ENCODE results near the gene F12. TPM values are rescaled to one million over a fixed set of nuclear protein-coding genes. Genes with fewer than 3 reads are reported as not detected.

The F12 gene
- total RNA-seq, 1 experiment from 2014 or later, result 30.0 TPM

- POLR2A ChIA-PET, result no interaction called here
Measured at GRCh38 chr5:177387405-177387804, 22.0 kb downstream of the F12 start.

More at GRCh38 chr5:177387405-177387804, 22.0 kb downstream of the F12 start:
- no peak overlapping the region for H2AFZ ChIP-seq (ENCODE audit: low read depth, low read length, poor library complexity, severe bottlenecking)
- ChIA-PET CTCF (interaction anchor here (1.4 kb wide), 1 partner anchor 15 kb away, joined by 3 read pairs; no protein-coding TSS in a partner anchor), RAD21 (ENCODE audit: low non-redundant PET in 1 of 2, low total read pairs in 2 of 2, uncharacterized antibody in 2 of 2, unreplicated experiment in 2 of 2) (no interaction called here)
- no peak overlapping the region for H3K27ac ChIP-seq (ENCODE audit: low read depth, low read length)
- H3K27me3 ChIP-seq (ENCODE audit: insufficient read depth, low read length), result no peaks in the 10 kb centered on the region
- no peaks in the 10 kb centered on the region for H3K36me3 ChIP-seq (ENCODE audit: control insufficient read depth in 1 of 2, insufficient read depth in 2 of 2, low read length in 2 of 2)
- no peaks in the 10 kb centered on the region for H3K9me3 ChIP-seq (ENCODE audit: control insufficient read depth in 1 of 2, insufficient read depth in 1 of 2, low read depth in 1 of 2, low read length in 2 of 2)
- DNase-seq (ENCODE audit: low read depth, low spot score) (no peak), ATAC-seq (no peak)
- H3K4me1 ChIP-seq (ENCODE audit: control insufficient read depth in 1 of 2, insufficient read depth in 2 of 2, low read length in 2 of 2), result peaks cover 25 to 49% of the 10 kb centered on the region in 2 experiments
- no peaks in the 10 kb centered on the region for H3K79me2 ChIP-seq (ENCODE audit: insufficient read depth, low read length)
- H4K20me1 ChIP-seq (ENCODE audit: insufficient read depth), result no peaks in the 10 kb centered on the region
- no peaks in the 10 kb centered on the region for H3K9me2 ChIP-seq (ENCODE audit: insufficient read depth)
- H3K4me3 ChIP-seq (replicated peaks in 1 of 2; ENCODE audit: low read depth in 1 of 2, low read length in 2 of 2), result no peak overlapping the region
- H3K9ac ChIP-seq (ENCODE audit: low read length), result no peak overlapping the region
- no TSS peak for BruUV-seq (replicated peaks)
- intact Hi-C loops (cut with micrococcal nuclease), result loop anchor here (5.0 kb wide), 1 partner anchor 70 kb away; no protein-coding TSS in a partner anchor
- H3K4me2 ChIP-seq (ENCODE audit: low read length), result no peak overlapping the region
- TF ChIP-seq MAX (IDR thresholded peaks at IDR 0.05) (no peak), EZH2 (IDR thresholded peaks at IDR 0.05) (no peak), FOSL1 (IDR thresholded peaks at IDR 0.05; ENCODE audit: low read depth) (no peak), REST (IDR thresholded peaks at IDR 0.05; ENCODE audit: low read depth) (no peak), SRF (IDR thresholded peaks at IDR 0.05; ENCODE audit: low read depth) (no peak), YY1 (IDR thresholded peaks at IDR 0.05; ENCODE audit: extremely low read depth, insufficient replicate concordance, low read depth, low read length) (no peak), ZNF274 (IDR thresholded peaks at IDR 0.05; ENCODE audit: low read depth, low read length) (no peak)
